Mesenchymal stem cell (in vitro differentiated cells and primary cell): Measurements from ENCODE around the gene AFTPH.
A peak's percentile ranks its signal among the peaks of the same experiment; 100 is the strongest.

Experiments used
- DNase-seq: peaks from one replicate; pipeline ENCODE4 v3.0.0-alpha.2; 2013
- H2AFZ ChIP-seq: one replicate; pipeline ENCODE4 v1.6.1; 2013; ENCODE audit warnings: low read depth, mild to moderate bottlenecking, control low read depth, inconsistent platforms, low read length, moderate library complexity
- H2AK5ac ChIP-seq: 2 replicates; pipeline ENCODE4 v1.6.1; 2013; ENCODE audit warnings: low read length, moderate library complexity, mild to moderate bottlenecking, inconsistent platforms; ENCODE audit not compliant: severe bottlenecking
- H2BK120ac ChIP-seq: one replicate; pipeline ENCODE4 v1.6.1; 2013; ENCODE audit warnings: low read depth, mild to moderate bottlenecking, inconsistent platforms, low read length, moderate library complexity
- H2BK12ac ChIP-seq, 2 experiments: one replicate each; pipeline ENCODE4 v1.6.1; 2013; ENCODE audit warnings: inconsistent platforms in 2 of 2, low read length in 2 of 2, mild to moderate bottlenecking in 2 of 2, moderate library complexity in 2 of 2, control low read depth in 1 of 2
- H2BK15ac ChIP-seq: one replicate; pipeline ENCODE4 v1.6.1; 2013; ENCODE audit warnings: mild to moderate bottlenecking, low read depth, inconsistent platforms; ENCODE audit not compliant: poor library complexity, severe bottlenecking
- H2BK5ac ChIP-seq: 2 replicates; pipeline ENCODE4 v1.6.1; 2013; ENCODE audit warnings: low read depth, mild to moderate bottlenecking, low read length, control low read depth, inconsistent platforms; ENCODE audit not compliant: poor library complexity, severe bottlenecking
- H3K14ac ChIP-seq, 2 experiments: one replicate each; pipeline ENCODE4 v1.6.1; 2013; ENCODE audit warnings: inconsistent platforms in 2 of 2, low read length in 2 of 2, control low read depth in 1 of 2, mild to moderate bottlenecking in 1 of 2, moderate library complexity in 1 of 2
- H3K18ac ChIP-seq, 2 experiments: one replicate each; pipeline ENCODE4 v1.6.1; 2013; ENCODE audit warnings: inconsistent platforms in 2 of 2, low read length in 2 of 2, control low read depth in 1 of 2, low read depth in 1 of 2, mild to moderate bottlenecking in 1 of 2
- H3K23ac ChIP-seq, 2 experiments: one replicate each; pipeline ENCODE4 v1.6.1; 2013; ENCODE audit warnings: inconsistent platforms in 2 of 2, low read length in 2 of 2, mild to moderate bottlenecking in 2 of 2, moderate library complexity in 2 of 2, control low read depth in 1 of 2
- H3K27ac ChIP-seq: 2 replicates; pipeline ENCODE4 v1.5.1; 2013; ENCODE audit warnings: mild to moderate bottlenecking, moderate library complexity, low read length, control low read depth, inconsistent platforms; ENCODE audit not compliant: poor library complexity, severe bottlenecking
- H3K27me3 ChIP-seq, 2 experiments: 2 replicates each; pipeline versions ENCODE4 v1.6.1 to v1.7.0; 2013; ENCODE audit warnings: low read length in 2 of 2, mild to moderate bottlenecking in 2 of 2, moderate library complexity in 2 of 2, control low read depth in 1 of 2, inconsistent platforms in 1 of 2; ENCODE audit not compliant: control insufficient read depth in 1 of 2, insufficient read depth in 1 of 2
- H3K36me3 ChIP-seq, 2 experiments: 2 replicates each; pipeline versions ENCODE4 v1.6.1 to v1.7.0; 2013; ENCODE audit warnings: low read length in 2 of 2, control low read depth in 1 of 2, inconsistent platforms in 1 of 2, low read depth in 1 of 2, mild to moderate bottlenecking in 1 of 2; ENCODE audit not compliant: insufficient read depth in 2 of 2, control insufficient read depth in 1 of 2
- H3K4ac ChIP-seq, 2 experiments: one replicate each; pipeline ENCODE4 v1.6.1; 2013; ENCODE audit warnings: inconsistent platforms in 2 of 2, low read length in 2 of 2, mild to moderate bottlenecking in 2 of 2, moderate library complexity in 2 of 2, control low read depth in 1 of 2, low read depth in 1 of 2
- H3K4me1 ChIP-seq: 2 replicates; pipeline ENCODE4 v1.6.1; 2013; ENCODE audit warnings: low read depth, low read length, control low read depth; ENCODE audit not compliant: control insufficient read depth, insufficient read depth
- H3K4me2 ChIP-seq: 2 replicates; pipeline ENCODE4 v1.6.1; 2013; ENCODE audit warnings: low read length, mild to moderate bottlenecking, inconsistent platforms; ENCODE audit not compliant: poor library complexity, severe bottlenecking
- H3K4me3 ChIP-seq, 2 experiments: 2 replicates each; pipeline versions ENCODE4 v1.5.1 to v1.7.0; 2013; ENCODE audit warnings: low read length in 2 of 2, mild to moderate bottlenecking in 2 of 2, control low read depth in 1 of 2, low read depth in 1 of 2; ENCODE audit not compliant: insufficient read depth in 1 of 2
- H3K79me1 ChIP-seq: replicated peaks from 2 replicates; pipeline ENCODE4 v1.6.1; 2013; ENCODE audit warnings: mild to moderate bottlenecking, control low read depth, low read length, inconsistent platforms; ENCODE audit not compliant: poor library complexity, severe bottlenecking
- H3K9ac ChIP-seq: 2 replicates; pipeline ENCODE4 v1.7.0; 2013; ENCODE audit warnings: mild to moderate bottlenecking, low read length, moderate library complexity
- H3K9me3 ChIP-seq: 2 replicates; pipeline ENCODE4 v1.7.0; 2013; ENCODE audit warnings: mild to moderate bottlenecking, low read length; ENCODE audit not compliant: control insufficient read depth
- H4K8ac ChIP-seq: one replicate; pipeline ENCODE4 v1.6.1; 2013; ENCODE audit warnings: inconsistent platforms, mild to moderate bottlenecking, low read length, moderate library complexity
- H4K91ac ChIP-seq: one replicate; pipeline ENCODE4 v1.6.1; 2013; ENCODE audit warnings: mild to moderate bottlenecking, low read length, inconsistent platforms
- WGBS: methylation state at CpG from one replicate; pipeline ENCODE4 v1.1.7; 2013; ENCODE audit warnings: mixed read lengths; 5-methylcytosine and 5-hydroxymethylcytosine counted together

AFTPH gene

DNA sequence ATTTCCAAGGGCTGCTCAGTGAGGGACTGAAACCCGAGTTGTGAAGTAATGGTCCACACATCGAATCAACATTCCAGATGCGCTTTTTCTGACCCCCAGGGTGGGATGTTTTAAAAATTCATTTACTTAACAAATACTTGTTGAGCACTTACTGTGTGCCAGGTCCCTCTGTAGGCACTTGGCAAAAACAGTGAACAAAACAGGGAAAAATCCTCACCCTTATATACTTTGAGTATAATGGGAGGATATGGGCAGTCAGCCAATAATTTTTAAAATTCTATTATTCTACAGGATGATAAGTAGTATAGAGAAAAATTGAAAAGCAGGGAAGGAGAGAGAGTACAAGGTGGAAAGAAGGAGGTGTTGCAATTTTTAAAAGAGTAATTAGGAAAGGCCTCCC is 31.3 kb upstream of the AFTPH start:
- H2BK120ac ChIP-seq, result no peak overlapping the region
- no peak for DNase-seq
- H3K9me3 ChIP-seq, result no peaks in the 10 kb centered on the region
- H2BK5ac ChIP-seq, result no peak overlapping the region
- no peak overlapping the region for H2AFZ ChIP-seq
- H3K23ac ChIP-seq, result no peak overlapping the region
- H3K4me3 ChIP-seq, result no peak overlapping the region
- H3K27me3 ChIP-seq, result peaks cover 0 to 4% of the 10 kb centered on the region in 2 experiments
- no peak overlapping the region for H3K9ac ChIP-seq
- no peak overlapping the region for H4K8ac ChIP-seq
- no peak overlapping the region for H2BK15ac ChIP-seq
- H3K4me2 ChIP-seq, result no peak overlapping the region
- H3K79me1 ChIP-seq, result no peaks in the 10 kb centered on the region
- no peak overlapping the region for H2AK5ac ChIP-seq
- no peaks in the 10 kb centered on the region for H3K36me3 ChIP-seq
- no peaks in the 10 kb centered on the region for H3K4me1 ChIP-seq
- 88% methylated on average over 1 of the region's 3 CpGs for WGBS
- H3K27ac ChIP-seq, result no peak overlapping the region
- no peak overlapping the region for H3K14ac ChIP-seq
- H3K4ac ChIP-seq, result no peak overlapping the region
- no peak overlapping the region for H2BK12ac ChIP-seq
- no peak overlapping the region for H3K18ac ChIP-seq
- H4K91ac ChIP-seq, result no peak overlapping the region

DNA sequence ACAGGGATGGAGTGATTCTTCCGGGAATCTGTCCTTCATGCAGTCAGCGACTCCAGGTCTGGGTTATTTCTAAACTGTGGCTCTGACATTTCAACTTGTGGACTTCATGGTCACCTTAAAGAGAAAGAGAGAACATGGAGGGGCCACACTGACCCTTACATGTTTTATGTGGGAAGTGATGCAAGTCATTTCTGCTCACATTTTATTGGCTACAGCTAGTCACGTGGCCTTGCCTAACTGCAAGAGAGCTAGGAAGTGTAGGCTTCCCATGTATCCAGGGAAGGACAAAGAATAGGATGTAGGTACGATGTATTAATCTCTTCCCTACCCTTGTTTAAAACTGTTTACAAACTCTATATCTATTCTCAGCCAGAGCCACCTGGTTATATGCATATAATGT is 30.3 kb upstream of the AFTPH start:
- no peak for DNase-seq
- Histone ChIP-seq H3K27me3 (peaks cover 9% of the 10 kb centered on the region in 2 experiments), H2AK5ac (no peak overlapping the region), H2BK12ac (no peak overlapping the region), H4K8ac (no peak overlapping the region), H3K18ac (peak overlapping the region in 1 of 2 experiments; percentile 19), H2BK120ac (no peak overlapping the region), H3K79me1 (no peaks in the 10 kb centered on the region), H3K4me1 (no peaks in the 10 kb centered on the region), H3K4me2 (no peak overlapping the region), H3K4ac (no peak overlapping the region), H3K27ac (no peak overlapping the region), H4K91ac (no peak overlapping the region), H3K4me3 (no peak overlapping the region), H2BK15ac (no peak overlapping the region), H2AFZ (no peak overlapping the region), H2BK5ac (no peak overlapping the region), H3K14ac (no peak overlapping the region), H3K36me3 (no peaks in the 10 kb centered on the region), H3K9me3 (no peaks in the 10 kb centered on the region), H3K23ac (no peak overlapping the region), H3K9ac (no peak overlapping the region)
- WGBS, result 90% methylated on average over 3 of the region's 4 CpGs

GRCh38 chr2:64498438-64498837 is 25.7 kb upstream of the AFTPH start:
- 75% methylated on average over 1 of the region's 1 CpG for WGBS
- no peak overlapping the region for H3K4me3 ChIP-seq
- no peak overlapping the region for H2BK120ac ChIP-seq
- no peak overlapping the region for H2BK5ac ChIP-seq
- H3K4me2 ChIP-seq, result no peak overlapping the region
- H4K91ac ChIP-seq, result no peak overlapping the region
- no peaks in the 10 kb centered on the region for H3K79me1 ChIP-seq
- no peaks in the 10 kb centered on the region for H3K36me3 ChIP-seq
- no peak overlapping the region for H2BK12ac ChIP-seq
- no peak overlapping the region for H3K14ac ChIP-seq
- no peaks in the 10 kb centered on the region for H3K4me1 ChIP-seq
- H4K8ac ChIP-seq, result no peak overlapping the region
- peaks cover 20 to 22% of the 10 kb centered on the region in 2 experiments for H3K27me3 ChIP-seq
- H3K9ac ChIP-seq, result no peak overlapping the region
- DNase-seq, result no peak
- H3K4ac ChIP-seq, result no peak overlapping the region
- H3K27ac ChIP-seq, result no peak overlapping the region
- H3K23ac ChIP-seq, result no peak overlapping the region
- no peaks in the 10 kb centered on the region for H3K9me3 ChIP-seq
- no peak overlapping the region for H2BK15ac ChIP-seq
- no peak overlapping the region for H2AK5ac ChIP-seq
- H3K18ac ChIP-seq, result no peak overlapping the region
- H2AFZ ChIP-seq, result no peak overlapping the region

DNA sequence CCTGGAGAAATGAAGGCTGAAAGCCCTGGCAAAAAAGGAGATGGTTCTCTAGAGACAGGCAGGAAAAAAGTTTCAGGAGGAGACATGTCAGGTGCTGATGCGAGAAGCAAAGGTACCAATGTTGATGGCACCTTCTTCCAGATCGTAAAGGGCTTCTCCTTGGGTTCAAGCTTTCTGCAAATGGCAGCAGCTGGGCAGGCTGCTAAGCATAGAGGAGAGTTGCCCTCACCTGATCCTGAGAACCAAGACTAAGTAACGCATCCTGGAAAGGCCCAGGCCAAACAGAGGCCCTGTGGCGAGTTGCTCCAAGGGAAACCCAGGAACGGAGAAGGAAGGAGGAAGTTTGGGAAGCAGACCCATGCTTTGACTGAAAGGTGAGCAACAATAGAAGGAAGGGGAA is 23.6 kb upstream of the AFTPH start:
- no peak overlapping the region for H2BK12ac ChIP-seq

More for the DNA sequence above, 23.6 kb upstream of the AFTPH start:
- H2BK15ac ChIP-seq, result no peak overlapping the region
- no peak overlapping the region for H3K9ac ChIP-seq
- no peak overlapping the region for H3K4ac ChIP-seq
- no peaks in the 10 kb centered on the region for H3K36me3 ChIP-seq
- H2BK5ac ChIP-seq, result no peak overlapping the region
- H4K8ac ChIP-seq, result no peak overlapping the region
- H3K23ac ChIP-seq, result no peak overlapping the region
- no peak overlapping the region for H3K18ac ChIP-seq
- H3K4me1 ChIP-seq, result no peaks in the 10 kb centered on the region
- H3K27me3 ChIP-seq, result peaks cover 20 to 25% of the 10 kb centered on the region in 2 experiments
- WGBS, result 83% methylated on average over 5 of the region's 5 CpGs
- no peak overlapping the region for H2AK5ac ChIP-seq
- H2AFZ ChIP-seq, result no peak overlapping the region
- H3K4me3 ChIP-seq, result no peak overlapping the region
- DNase-seq, result no peak
- no peaks in the 10 kb centered on the region for H3K9me3 ChIP-seq
- H3K27ac ChIP-seq, result no peak overlapping the region
- no peaks in the 10 kb centered on the region for H3K79me1 ChIP-seq
- H3K4me2 ChIP-seq, result no peak overlapping the region
- H4K91ac ChIP-seq, result no peak overlapping the region
- no peak overlapping the region for H2BK120ac ChIP-seq
- H3K14ac ChIP-seq, result no peak overlapping the region
